Mesendoderm (in vitro differentiated cells): ENCODE measurements around the gene PPP2R2C.

Experiments used
- DNase-seq: peaks from one replicate; pipeline ENCODE4 v3.0.0; 2013
- H2AK5ac ChIP-seq: 2 replicates; pipeline ENCODE4 v1.6.1; 2013; ENCODE audit warnings: low read length, inconsistent platforms
- H2BK120ac ChIP-seq: 2 replicates; pipeline ENCODE4 v1.6.1; 2013; ENCODE audit warnings: low read depth, mild to moderate bottlenecking, low read length, moderate library complexity, mixed read lengths
- H2BK15ac ChIP-seq: replicated peaks from 2 replicates; pipeline ENCODE4 v1.6.1; 2013; ENCODE audit warnings: low read depth, mild to moderate bottlenecking, moderate library complexity
- H2BK5ac ChIP-seq: 2 replicates; pipeline ENCODE4 v1.6.1; 2013; ENCODE audit warnings: low read length, inconsistent platforms
- H3K18ac ChIP-seq: 2 replicates; pipeline ENCODE4 v1.6.1; 2013; ENCODE audit warnings: mild to moderate bottlenecking, low read length, mixed read lengths
- H3K23ac ChIP-seq: one replicate; pipeline ENCODE4 v1.6.1; 2013; ENCODE audit warnings: low read length
- H3K27ac ChIP-seq: 2 replicates; pipeline ENCODE4 v1.5.1; 2013; ENCODE audit warnings: low read depth, mild to moderate bottlenecking, inconsistent platforms, low read length, moderate library complexity
- H3K27me3 ChIP-seq: 2 replicates; pipeline ENCODE4 v1.6.1; 2013; ENCODE audit warnings: low read length, control low read depth, mild to moderate bottlenecking, inconsistent platforms; ENCODE audit not compliant: insufficient read depth, poor library complexity
- H3K36me3 ChIP-seq: 2 replicates; pipeline ENCODE4 v1.6.1; 2013; ENCODE audit warnings: low read length, inconsistent platforms; ENCODE audit not compliant: control insufficient read depth, insufficient read depth
- H3K4ac ChIP-seq: one replicate; pipeline ENCODE4 v1.6.1; 2013; ENCODE audit warnings: low read depth, mild to moderate bottlenecking, low read length, moderate library complexity
- H3K4me1 ChIP-seq: 2 replicates; pipeline ENCODE4 v1.6.1; 2013; ENCODE audit warnings: low read depth, low read length, inconsistent platforms; ENCODE audit not compliant: control insufficient read depth
- H3K4me2 ChIP-seq: 2 replicates; pipeline ENCODE4 v1.6.1; 2013; ENCODE audit warnings: low read length
- H3K4me3 ChIP-seq: 2 replicates; pipeline ENCODE4 v1.5.1; 2013; ENCODE audit warnings: mild to moderate bottlenecking, low read length
- H3K56ac ChIP-seq: one replicate; pipeline ENCODE4 v1.6.1; 2013; ENCODE audit warnings: low read length
- H3K79me1 ChIP-seq: 2 replicates; pipeline ENCODE4 v1.6.1; 2013; ENCODE audit warnings: low read length, inconsistent platforms
- H3K79me2 ChIP-seq: 2 replicates; pipeline ENCODE4 v1.6.1; 2013; ENCODE audit warnings: mild to moderate bottlenecking, low read length; ENCODE audit not compliant: control insufficient read depth, insufficient read depth
- H3K9ac ChIP-seq: 2 replicates; pipeline ENCODE4 v1.6.1; 2013; ENCODE audit warnings: low read length, inconsistent platforms
- H4K5ac ChIP-seq: one replicate; pipeline ENCODE4 v1.6.1; 2013; ENCODE audit warnings: low read length
- H4K8ac ChIP-seq: one replicate; pipeline ENCODE4 v1.6.1; 2013; ENCODE audit warnings: low read depth, mild to moderate bottlenecking, control low read depth, low read length, moderate library complexity
- WGBS: extraction: QIAGEN DNeasy Blood & Tissue Kit; methylation state at CpG from one replicate; pipeline ENCODE4 v1.1.7; 2013; ENCODE audit warnings: low lambda C conversion rate, missing lambda C conversion rate; ENCODE audit not compliant: insufficient coverage; ENCODE audit errors: extremely low coverage; 5-methylcytosine and 5-hydroxymethylcytosine counted together

Gene PPP2R2C

DNA sequence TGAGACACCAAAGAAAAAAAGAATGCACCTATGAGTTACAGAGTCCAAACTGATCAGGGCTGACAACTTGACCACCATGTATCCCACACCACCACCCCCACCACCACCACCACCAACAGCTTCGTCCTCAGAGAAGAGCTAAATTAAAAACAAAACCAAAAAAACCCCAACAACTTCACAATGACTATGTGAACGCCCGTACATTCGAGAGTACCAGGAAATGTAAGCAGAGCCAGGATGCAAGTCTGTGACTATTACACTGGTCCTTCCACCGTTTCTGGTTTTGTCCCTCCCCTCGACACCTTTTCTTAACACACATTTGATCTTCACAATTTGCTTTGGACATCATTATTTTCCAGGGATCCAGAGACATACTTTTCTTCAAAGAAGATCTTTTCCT is 151.8 kb downstream of the PPP2R2C start:
- no peaks in the 10 kb centered on the region for H3K27me3 ChIP-seq
- WGBS = no CpG with 5 or more reads among the region's 6 CpGs

DNA sequence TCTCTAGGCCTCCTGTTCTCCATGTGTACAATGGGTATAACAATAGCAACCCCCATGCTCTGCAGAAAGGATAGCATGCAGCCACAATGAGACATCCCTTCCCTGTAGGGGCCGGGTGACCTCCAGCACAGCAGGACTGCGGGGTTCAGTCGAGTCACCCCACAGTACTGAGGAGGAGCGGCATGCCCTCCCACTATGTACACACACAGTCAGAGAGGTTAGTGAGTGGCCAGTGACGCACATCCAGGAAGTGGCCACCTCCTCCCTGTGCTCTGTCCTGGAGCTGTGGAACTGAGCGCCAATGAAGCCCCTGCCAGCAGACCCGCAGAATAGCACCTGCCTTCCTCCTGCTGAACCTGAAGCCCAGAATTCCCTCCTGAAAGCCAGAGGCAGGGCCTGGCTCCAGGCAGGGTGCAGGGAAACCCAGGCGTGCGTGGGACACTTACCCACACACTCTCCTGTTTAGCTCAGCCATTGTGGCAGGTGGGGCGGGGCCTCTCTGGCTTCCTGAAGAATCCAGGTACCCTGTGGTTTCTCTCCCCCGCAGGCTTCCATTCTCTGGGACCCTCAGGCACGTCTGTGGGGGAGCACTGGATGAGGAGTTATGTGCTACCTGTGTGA is 152.8 kb downstream of the PPP2R2C start:
- no peaks in the 10 kb centered on the region for H3K36me3 ChIP-seq
- no peak overlapping the region for H2BK120ac ChIP-seq
- no peaks in the 10 kb centered on the region for H3K79me1 ChIP-seq
- no peak overlapping the region for H4K5ac ChIP-seq
- H3K27ac ChIP-seq = no peak overlapping the region
- no peak overlapping the region for H3K56ac ChIP-seq
- DNase-seq = no peak
- H3K23ac ChIP-seq = no peak overlapping the region
- no peak overlapping the region for H3K4me3 ChIP-seq
- no peak overlapping the region for H2BK15ac ChIP-seq
- H3K79me2 ChIP-seq = no peaks in the 10 kb centered on the region
- no peak overlapping the region for H3K4me2 ChIP-seq
- H3K27me3 ChIP-seq = no peaks in the 10 kb centered on the region
- H3K9ac ChIP-seq = no peak overlapping the region
- no peak overlapping the region for H4K8ac ChIP-seq
- H3K4ac ChIP-seq = no peak overlapping the region
- H3K4me1 ChIP-seq = no peaks in the 10 kb centered on the region
- no peak overlapping the region for H2AK5ac ChIP-seq
- no CpG with 5 or more reads among the region's 12 CpGs for WGBS
- H3K18ac ChIP-seq = no peak overlapping the region
- H2BK5ac ChIP-seq = no peak overlapping the region

More for the DNA sequence above, 151.8 kb downstream of the PPP2R2C start:
- Histone ChIP-seq H3K4ac (no peak overlapping the region), H3K56ac (no peak overlapping the region), H2BK5ac (no peak overlapping the region), H3K4me3 (no peak overlapping the region), H3K36me3 (no peaks in the 10 kb centered on the region), H3K9ac (no peak overlapping the region), H2BK120ac (no peak overlapping the region), H3K79me2 (no peaks in the 10 kb centered on the region), H4K5ac (no peak overlapping the region), H3K18ac (no peak overlapping the region), H2BK15ac (no peak overlapping the region), H3K79me1 (no peaks in the 10 kb centered on the region), H3K27ac (no peak overlapping the region), H3K4me1 (no peaks in the 10 kb centered on the region), H4K8ac (no peak overlapping the region), H3K23ac (no peak overlapping the region), H3K4me2 (no peak overlapping the region), H2AK5ac (no peak overlapping the region)
- no peak for DNase-seq

DNA sequence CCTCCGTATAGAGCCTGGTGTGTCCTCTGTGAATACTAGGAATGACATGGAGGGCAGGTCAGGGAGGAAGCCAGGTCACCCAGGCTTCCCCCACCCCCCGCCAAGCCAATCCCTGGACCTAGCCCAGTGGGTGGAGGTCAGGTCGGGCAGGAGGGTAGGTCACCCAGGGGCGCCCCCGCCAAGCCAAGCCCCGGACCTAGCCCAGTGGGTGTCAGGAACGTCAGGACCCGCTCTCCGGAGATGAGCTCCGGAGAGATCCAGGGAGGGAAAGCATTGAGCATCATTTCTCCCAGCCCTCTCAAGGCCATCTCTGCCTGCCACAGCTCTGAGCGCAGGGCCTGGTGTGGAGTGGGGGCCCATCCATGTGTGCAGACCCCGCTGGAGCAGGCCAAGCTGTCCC is 154.2 kb downstream of the PPP2R2C start:
- no peaks in the 10 kb centered on the region for H3K79me2 ChIP-seq
- H2BK15ac ChIP-seq = no peak overlapping the region
- H3K9ac ChIP-seq = no peak overlapping the region
- H3K27ac ChIP-seq = no peak overlapping the region
- H2AK5ac ChIP-seq = no peak overlapping the region
- H3K4me2 ChIP-seq = no peak overlapping the region
- no peak overlapping the region for H2BK120ac ChIP-seq
- H3K4me1 ChIP-seq = no peaks in the 10 kb centered on the region
- H4K5ac ChIP-seq = no peak overlapping the region
- DNase-seq = no peak
- H3K36me3 ChIP-seq = no peaks in the 10 kb centered on the region
- H4K8ac ChIP-seq = no peak overlapping the region
- H3K27me3 ChIP-seq = no peaks in the 10 kb centered on the region
- H2BK5ac ChIP-seq = no peak overlapping the region
- no peaks in the 10 kb centered on the region for H3K79me1 ChIP-seq
- no peak overlapping the region for H3K56ac ChIP-seq
- no peak overlapping the region for H3K23ac ChIP-seq
- H3K4me3 ChIP-seq = no peak overlapping the region
- H3K18ac ChIP-seq = no peak overlapping the region
- no peak overlapping the region for H3K4ac ChIP-seq
- no CpG with 5 or more reads among the region's 12 CpGs for WGBS

DNA sequence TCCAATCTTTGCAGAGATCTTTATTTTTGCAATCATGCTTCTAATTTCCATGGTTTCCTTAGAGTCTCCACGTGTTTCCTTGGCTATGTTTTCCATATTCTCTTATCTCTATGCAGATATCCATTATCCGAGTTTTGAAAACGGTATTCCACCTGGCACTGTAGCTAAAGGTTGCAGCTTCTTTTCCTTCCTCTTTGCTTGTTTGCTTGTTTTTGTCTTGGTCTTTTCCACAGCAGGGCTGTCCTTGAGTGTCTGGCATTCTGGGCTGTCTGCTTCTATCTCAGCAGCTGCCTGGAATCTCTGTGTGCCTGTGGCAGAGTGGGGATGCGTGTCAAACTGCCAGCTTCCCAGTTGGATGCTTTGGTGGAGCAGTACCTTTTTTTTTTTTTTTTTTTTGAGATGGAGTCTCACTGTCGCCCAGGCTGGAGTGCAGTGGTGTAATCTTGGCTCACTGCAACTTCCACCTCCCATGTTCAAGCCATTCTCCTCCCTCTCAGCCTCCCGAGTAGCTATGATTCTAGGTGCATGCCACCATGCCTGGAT is 155.9 kb downstream of the PPP2R2C start:
- Histone ChIP-seq H3K79me2 (no peaks in the 10 kb centered on the region), H3K27me3 (no peaks in the 10 kb centered on the region), H4K8ac (no peak overlapping the region), H3K4me3 (no peak overlapping the region), H3K9ac (no peak overlapping the region), H3K23ac (no peak overlapping the region), H2BK120ac (no peak overlapping the region), H3K79me1 (no peaks in the 10 kb centered on the region), H2BK15ac (no peak overlapping the region), H3K4ac (no peak overlapping the region), H3K18ac (no peak overlapping the region), H4K5ac (no peak overlapping the region), H3K4me1 (no peaks in the 10 kb centered on the region), H3K4me2 (no peak overlapping the region), H3K27ac (no peak overlapping the region), H3K36me3 (no peaks in the 10 kb centered on the region), H3K56ac (no peak overlapping the region), H2BK5ac (no peak overlapping the region), H2AK5ac (no peak overlapping the region)
- WGBS = no CpG with 5 or more reads among the region's 6 CpGs
- DNase-seq = no peak

DNA sequence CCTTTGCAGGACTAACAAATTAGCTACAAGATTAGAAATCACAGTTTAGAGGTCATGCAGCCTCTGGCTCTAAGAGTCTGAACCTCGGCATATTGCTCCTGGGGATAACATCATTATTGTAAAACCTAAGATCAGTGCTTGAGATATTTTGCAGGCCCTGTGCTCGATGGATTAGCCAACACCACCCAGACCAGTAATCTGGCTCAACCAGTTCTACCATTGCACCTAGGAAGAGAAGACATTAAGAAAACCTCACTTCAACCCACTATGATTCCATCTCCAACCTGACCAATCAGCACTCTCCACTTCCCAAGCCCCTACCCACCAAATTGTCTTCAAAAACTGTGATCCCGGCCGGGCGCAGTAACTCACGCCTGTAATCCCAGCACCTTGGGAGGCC is 159.2 kb downstream of the PPP2R2C start:
- no peaks in the 10 kb centered on the region for H3K4me1 ChIP-seq

DNA sequence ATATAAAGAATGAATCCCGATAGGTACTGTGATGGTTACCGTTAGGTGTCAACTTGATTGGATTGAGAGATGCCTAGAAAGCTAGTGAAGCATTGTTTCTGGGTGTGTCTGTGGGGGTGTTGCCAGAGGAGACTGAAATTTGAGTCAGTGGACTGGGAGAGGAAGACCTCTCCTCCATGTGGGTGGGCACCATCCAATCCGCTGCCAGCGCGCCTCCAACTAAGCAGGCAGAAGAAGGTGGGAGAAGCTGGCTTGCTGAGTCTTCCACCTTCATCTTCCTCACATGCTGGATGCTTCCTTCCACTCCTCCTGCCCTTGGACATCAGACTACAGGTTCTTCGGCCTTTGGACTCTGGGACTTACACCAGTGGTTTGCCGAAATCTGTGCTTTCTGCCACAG is 162.6 kb downstream of the PPP2R2C start:
- Histone ChIP-seq H3K18ac (no peak overlapping the region), H2BK120ac (no peak overlapping the region), H3K4me2 (no peak overlapping the region), H3K56ac (no peak overlapping the region), H3K4ac (no peak overlapping the region), H3K36me3 (no peaks in the 10 kb centered on the region), H4K5ac (no peak overlapping the region), H4K8ac (no peak overlapping the region), H3K27ac (no peak overlapping the region), H2BK5ac (no peak overlapping the region), H3K4me1 (no peaks in the 10 kb centered on the region), H2BK15ac (no peak overlapping the region), H3K4me3 (no peak overlapping the region), H3K79me1 (no peaks in the 10 kb centered on the region), H3K27me3 (no peaks in the 10 kb centered on the region), H3K79me2 (no peaks in the 10 kb centered on the region), H3K23ac (no peak overlapping the region), H2AK5ac (no peak overlapping the region), H3K9ac (no peak overlapping the region)
- WGBS = no CpG with 5 or more reads among the region's 7 CpGs
- DNase-seq = peak; percentile 5

More for the DNA sequence above, 159.2 kb downstream of the PPP2R2C start:
- no CpG with 5 or more reads among the region's 6 CpGs for WGBS
- no peak overlapping the region for H3K4me2 ChIP-seq
- no peak overlapping the region for H4K5ac ChIP-seq
- no peaks in the 10 kb centered on the region for H3K79me1 ChIP-seq
- no peak overlapping the region for H3K4me3 ChIP-seq
- no peak overlapping the region for H2BK15ac ChIP-seq
- no peak overlapping the region for H2BK120ac ChIP-seq
- no peak overlapping the region for H3K27ac ChIP-seq
- no peak overlapping the region for H2AK5ac ChIP-seq
- no peak overlapping the region for H3K23ac ChIP-seq
- H3K4ac ChIP-seq = no peak overlapping the region
- no peak overlapping the region for H2BK5ac ChIP-seq
- H3K79me2 ChIP-seq = no peaks in the 10 kb centered on the region
- no peak for DNase-seq
- no peak overlapping the region for H3K18ac ChIP-seq
- H3K27me3 ChIP-seq = no peaks in the 10 kb centered on the region
- H4K8ac ChIP-seq = no peak overlapping the region
- H3K56ac ChIP-seq = no peak overlapping the region
- H3K36me3 ChIP-seq = no peaks in the 10 kb centered on the region
- H3K9ac ChIP-seq = no peak overlapping the region
